Measurements from ENCODE around the gene MRAP. TPM values are rescaled to one million over a fixed set of nuclear protein-coding genes. Genes with fewer than 3 reads are reported as not detected.

MRAP gene
- total RNA-seq, 1 donor from 2014 or later: not detected

DNA sequence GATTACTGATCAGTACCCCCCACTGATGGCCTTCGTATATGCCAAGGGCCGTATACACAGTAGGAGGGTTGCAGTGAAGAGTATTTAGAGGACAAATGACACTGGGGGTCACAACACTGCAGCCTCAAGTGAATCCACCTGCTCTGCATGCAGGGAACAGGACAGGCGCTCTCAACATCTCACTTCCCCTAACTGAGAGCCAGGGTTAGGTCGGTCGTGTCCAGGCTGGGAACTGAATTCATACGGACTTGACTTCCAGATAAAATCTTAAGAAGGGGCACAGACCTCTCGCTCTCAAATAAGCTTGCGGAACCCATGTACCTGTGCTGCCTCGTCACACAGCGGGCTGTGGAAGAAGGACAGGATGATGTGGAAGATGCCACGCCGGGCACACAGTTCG lies 22.8 kb downstream of the MRAP start:
- Mint-ChIP-seq H3K4me3 (ENCODE audit: unreplicated experiment) (no peak overlapping the region), H3K27me3 (ENCODE audit: unreplicated experiment) (no peaks in the 10 kb centered on the region), H3K9me3 (ENCODE audit: unreplicated experiment) (no peaks in the 10 kb centered on the region), H3K27ac (ENCODE audit: unreplicated experiment) (no peak overlapping the region), H3K36me3 (ENCODE audit: low read depth, unreplicated experiment) (peaks cover 63% of the 10 kb centered on the region), H3K4me1 (ENCODE audit: unreplicated experiment) (no peaks in the 10 kb centered on the region)
- DNase-seq (ENCODE audit: low spot score): no peak
- TF ChIP-seq, protein P1, sequence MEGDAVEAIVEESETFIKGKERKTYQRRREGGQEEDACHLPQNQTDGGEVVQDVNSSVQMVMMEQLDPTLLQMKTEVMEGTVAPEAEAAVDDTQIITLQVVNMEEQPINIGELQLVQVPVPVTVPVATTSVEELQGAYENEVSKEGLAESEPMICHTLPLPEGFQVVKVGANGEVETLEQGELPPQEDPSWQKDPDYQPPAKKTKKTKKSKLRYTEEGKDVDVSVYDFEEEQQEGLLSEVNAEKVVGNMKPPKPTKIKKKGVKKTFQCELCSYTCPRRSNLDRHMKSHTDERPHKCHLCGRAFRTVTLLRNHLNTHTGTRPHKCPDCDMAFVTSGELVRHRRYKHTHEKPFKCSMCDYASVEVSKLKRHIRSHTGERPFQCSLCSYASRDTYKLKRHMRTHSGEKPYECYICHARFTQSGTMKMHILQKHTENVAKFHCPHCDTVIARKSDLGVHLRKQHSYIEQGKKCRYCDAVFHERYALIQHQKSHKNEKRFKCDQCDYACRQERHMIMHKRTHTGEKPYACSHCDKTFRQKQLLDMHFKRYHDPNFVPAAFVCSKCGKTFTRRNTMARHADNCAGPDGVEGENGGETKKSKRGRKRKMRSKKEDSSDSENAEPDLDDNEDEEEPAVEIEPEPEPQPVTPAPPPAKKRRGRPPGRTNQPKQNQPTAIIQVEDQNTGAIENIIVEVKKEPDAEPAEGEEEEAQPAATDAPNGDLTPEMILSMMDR (IDR thresholded peaks at IDR 0.05; ENCODE audit: unreplicated experiment): no peak

DNA sequence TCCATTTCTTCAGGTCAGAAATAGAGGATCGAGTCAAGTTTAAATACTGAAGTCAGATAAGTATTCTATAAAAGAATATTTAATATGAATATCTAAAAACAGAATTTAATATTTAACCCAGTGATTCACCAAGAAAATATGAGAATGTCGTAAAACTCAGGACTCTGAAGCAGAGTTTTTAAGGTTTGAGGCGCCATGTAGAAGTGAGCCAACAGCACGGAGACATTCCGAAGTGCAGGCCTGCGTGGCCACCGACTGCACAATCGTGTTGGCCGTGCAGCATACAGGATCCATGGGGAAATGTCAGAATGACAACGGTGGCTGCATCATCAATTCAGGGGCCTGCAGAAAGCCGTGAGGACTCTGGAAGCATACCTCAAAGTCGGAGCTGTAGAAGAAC lies 23.4 kb downstream of the MRAP start:
- Mint-ChIP-seq H3K9me3 (ENCODE audit: unreplicated experiment) (no peaks in the 10 kb centered on the region), H3K4me1 (ENCODE audit: unreplicated experiment) (no peaks in the 10 kb centered on the region), H3K27ac (ENCODE audit: unreplicated experiment) (no peak overlapping the region), H3K36me3 (ENCODE audit: low read depth, unreplicated experiment) (peaks cover 64% of the 10 kb centered on the region), H3K27me3 (ENCODE audit: unreplicated experiment) (peaks cover 2% of the 10 kb centered on the region), H3K4me3 (ENCODE audit: unreplicated experiment) (no peak overlapping the region)
- no peak for DNase-seq (ENCODE audit: low spot score)
- TF ChIP-seq, protein P1 (IDR thresholded peaks at IDR 0.05; ENCODE audit: unreplicated experiment): no peak

- TF ChIP-seq, protein P1 (IDR thresholded peaks at IDR 0.05; ENCODE audit: unreplicated experiment): no peak
- Mint-ChIP-seq H3K27ac (ENCODE audit: unreplicated experiment) (no peak overlapping the region), H3K4me1 (ENCODE audit: unreplicated experiment) (no peaks in the 10 kb centered on the region), H3K27me3 (ENCODE audit: unreplicated experiment) (peaks cover 2% of the 10 kb centered on the region), H3K9me3 (ENCODE audit: unreplicated experiment) (no peaks in the 10 kb centered on the region), H3K36me3 (ENCODE audit: low read depth, unreplicated experiment) (peaks cover 62% of the 10 kb centered on the region), H3K4me3 (ENCODE audit: unreplicated experiment) (peak overlapping the region; percentile 74)
- DNase-seq (ENCODE audit: low spot score): no peak
Observed at GRCh38 chr21:32322676-32323075, 24.0 kb downstream of the MRAP start.

- Mint-ChIP-seq H3K36me3 (ENCODE audit: low read depth, unreplicated experiment) (peaks cover 38% of the 10 kb centered on the region), H3K9me3 (ENCODE audit: unreplicated experiment) (no peaks in the 10 kb centered on the region)
Observed at GRCh38 chr21:32325706-32326105, 27.1 kb downstream of the MRAP start.

DNA sequence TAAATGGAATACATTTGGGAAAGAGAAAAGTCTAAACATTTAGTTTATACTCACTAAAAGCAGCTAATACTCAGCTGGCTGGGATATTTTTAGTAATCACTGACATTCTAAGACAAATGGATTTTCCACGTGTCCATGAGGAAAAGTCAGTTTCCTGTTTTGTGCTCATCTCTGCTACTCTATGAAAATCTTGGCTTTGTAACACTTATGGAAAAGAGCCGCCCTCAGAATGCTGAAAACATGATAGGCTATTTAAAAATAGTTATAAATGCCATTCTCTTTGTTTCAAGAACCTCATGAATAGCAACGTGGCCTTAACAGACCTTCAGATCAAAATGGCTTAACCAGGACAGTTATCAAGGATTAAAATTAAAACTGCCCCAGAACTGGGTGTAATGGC lies 29.9 kb downstream of the MRAP start:
- Mint-ChIP-seq H3K36me3 (ENCODE audit: low read depth, unreplicated experiment) (peaks cover 28% of the 10 kb centered on the region), H3K27me3 (ENCODE audit: unreplicated experiment) (peaks cover 2% of the 10 kb centered on the region), H3K9me3 (ENCODE audit: unreplicated experiment) (no peaks in the 10 kb centered on the region), H3K4me3 (ENCODE audit: unreplicated experiment) (no peak overlapping the region), H3K27ac (ENCODE audit: unreplicated experiment) (no peak overlapping the region), H3K4me1 (ENCODE audit: unreplicated experiment) (peaks cover 19% of the 10 kb centered on the region)
- TF ChIP-seq, protein P1 (IDR thresholded peaks at IDR 0.05; ENCODE audit: unreplicated experiment): no peak
- DNase-seq (ENCODE audit: low spot score): no peak

More at GRCh38 chr21:32325706-32326105, 27.1 kb downstream of the MRAP start:
- Mint-ChIP-seq H3K4me3 (ENCODE audit: unreplicated experiment) (peak overlapping the region; percentile 68), H3K27me3 (ENCODE audit: unreplicated experiment) (peaks cover 2% of the 10 kb centered on the region), H3K27ac (ENCODE audit: unreplicated experiment) (no peak overlapping the region), H3K4me1 (ENCODE audit: unreplicated experiment) (peaks cover 11% of the 10 kb centered on the region)
- TF ChIP-seq, protein P1 (IDR thresholded peaks at IDR 0.05; ENCODE audit: unreplicated experiment): no peak
- DNase-seq (ENCODE audit: low spot score): no peak
